Measurements from ENCODE around the gene NEDD4L. TPM values are rescaled to one million over a fixed set of nuclear protein-coding genes. Genes with fewer than 3 reads are reported as not detected.

Gene NEDD4L
- total RNA-seq, 1 experiment from 2014 or later = 57.4 TPM

- ChIA-PET POLR2A (ENCODE audit: unreplicated experiment) (no interaction called here), CTCF (no interaction called here)
- H3K9me2 ChIP-seq (ENCODE audit: insufficient read depth) = no peaks in the 10 kb centered on the region
- no peak overlapping the region for H3K4me2 ChIP-seq
- no peaks in the 10 kb centered on the region for H3F3A ChIP-seq (ENCODE audit: insufficient read depth, low read depth)
- DNase-seq = no peak
- H3K79me2 ChIP-seq (ENCODE audit: low read depth) = peaks cover 88% of the 10 kb centered on the region
- BruUV-seq (replicated peaks) = no TSS peak
- no peaks in the 10 kb centered on the region for H3K9me3 ChIP-seq (ENCODE audit: insufficient read depth, low read depth)
- intact Hi-C loops (cut with micrococcal nuclease; ENCODE audit: unreplicated experiment) = no loop called here
- H3K4me1 ChIP-seq (replicated peaks; ENCODE audit: insufficient read depth) = peaks cover 7% of the 10 kb centered on the region; the same call in 1 of the 2 replicates
- no peaks in the 10 kb centered on the region for H3K27me3 ChIP-seq (ENCODE audit: insufficient read depth, low read depth)
- no peak overlapping the region for H2AFZ ChIP-seq
- H3K4me3 ChIP-seq = no peak overlapping the region
- H3K27ac ChIP-seq = no peak overlapping the region
- TF ChIP-seq CTCF (conservative IDR thresholded peaks at IDR 0.05) = no peak
- TF ChIP-seq EZH2 (IDR thresholded peaks at IDR 0.05; ENCODE audit: low read depth) = no peak
- H4K20me1 ChIP-seq (ENCODE audit: insufficient read depth) = no peaks in the 10 kb centered on the region; the same call in 1 of the 2 replicates
- H3K36me3 ChIP-seq (ENCODE audit: low read depth) = no peaks in the 10 kb centered on the region
These were observed 99.4 kb downstream of the NEDD4L start for GRCh38 chr18:58143386-58143785.

GRCh38 chr18:58144106-58144505, 100.1 kb downstream of the NEDD4L start:
- H3K27ac ChIP-seq = no peak overlapping the region
- ChIA-PET POLR2A (ENCODE audit: unreplicated experiment) (no interaction called here), CTCF (no interaction called here)
- no peaks in the 10 kb centered on the region for H3K9me3 ChIP-seq (ENCODE audit: insufficient read depth, low read depth)
- peaks cover 86% of the 10 kb centered on the region for H3K79me2 ChIP-seq (ENCODE audit: low read depth)
- no peaks in the 10 kb centered on the region; the same call in 1 of the 2 replicates for H4K20me1 ChIP-seq (ENCODE audit: insufficient read depth)
- H2AFZ ChIP-seq = no peak overlapping the region
- no peak overlapping the region for H3K4me2 ChIP-seq
- no peak for DNase-seq
- no peaks in the 10 kb centered on the region for H3K9me2 ChIP-seq (ENCODE audit: insufficient read depth)
- H3K4me1 ChIP-seq (replicated peaks; ENCODE audit: insufficient read depth) = peaks cover 13% of the 10 kb centered on the region; the same call in 1 of the 2 replicates
- intact Hi-C loops (cut with micrococcal nuclease; ENCODE audit: unreplicated experiment) = no loop called here
- TF ChIP-seq CTCF (conservative IDR thresholded peaks at IDR 0.05) = no peak
- no peak for TF ChIP-seq EZH2 (IDR thresholded peaks at IDR 0.05; ENCODE audit: low read depth)
- no TSS peak for BruUV-seq (replicated peaks)
- H3F3A ChIP-seq (ENCODE audit: insufficient read depth, low read depth) = no peaks in the 10 kb centered on the region
- H3K4me3 ChIP-seq = no peak overlapping the region
- H3K27me3 ChIP-seq (ENCODE audit: insufficient read depth, low read depth) = no peaks in the 10 kb centered on the region
- H3K36me3 ChIP-seq (ENCODE audit: low read depth) = no peaks in the 10 kb centered on the region

DNA sequence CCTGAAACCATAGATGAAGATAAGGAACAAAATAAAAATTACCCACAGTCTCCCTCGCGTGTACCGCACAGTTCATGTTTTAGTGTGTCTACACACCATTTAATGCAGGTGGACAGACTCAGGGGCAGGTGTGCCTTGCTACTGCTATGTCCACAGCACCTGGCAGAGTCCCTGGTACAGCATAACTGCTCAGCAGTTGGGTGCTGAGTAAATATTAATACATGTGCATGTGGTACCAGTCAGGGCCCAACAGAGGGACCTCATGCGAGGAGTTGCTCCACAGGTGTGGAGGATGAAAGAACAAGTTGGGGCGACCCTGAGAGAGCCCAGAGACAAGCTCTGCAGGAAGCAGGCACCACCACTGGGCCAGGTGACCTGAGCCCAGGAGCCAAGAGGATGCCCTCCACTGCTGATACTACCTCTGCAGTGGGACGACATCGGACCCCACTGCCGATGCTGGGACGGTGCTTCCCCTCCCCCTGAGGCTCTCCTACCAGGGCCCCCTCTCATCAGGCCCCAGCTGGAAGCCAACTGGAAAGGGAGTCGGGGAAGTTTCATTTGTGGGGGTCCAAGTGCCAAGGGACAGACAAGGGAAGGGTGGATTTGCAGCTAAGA, 100.8 kb downstream of the NEDD4L start:
- TF ChIP-seq EZH2 (IDR thresholded peaks at IDR 0.05; ENCODE audit: low read depth) (no peak), CTCF (conservative IDR thresholded peaks at IDR 0.05) (no peak)
- H3K79me2 ChIP-seq (ENCODE audit: low read depth) = peaks cover 81% of the 10 kb centered on the region
- no peaks in the 10 kb centered on the region for H3K27me3 ChIP-seq (ENCODE audit: insufficient read depth, low read depth)

More for the DNA sequence above, 100.8 kb downstream of the NEDD4L start:
- H3K4me1 ChIP-seq (replicated peaks; ENCODE audit: insufficient read depth) = peaks cover 12% of the 10 kb centered on the region; the same call in 1 of the 2 replicates
- H3K36me3 ChIP-seq (ENCODE audit: low read depth) = no peaks in the 10 kb centered on the region
- H2AFZ ChIP-seq = no peak overlapping the region
- H4K20me1 ChIP-seq (ENCODE audit: insufficient read depth) = no peaks in the 10 kb centered on the region; the same call in 1 of the 2 replicates
- no peak overlapping the region for H3K4me3 ChIP-seq
- CTCF ChIA-PET = no interaction called here
- no peaks in the 10 kb centered on the region for H3F3A ChIP-seq (ENCODE audit: insufficient read depth, low read depth)
- H3K9me3 ChIP-seq (ENCODE audit: insufficient read depth, low read depth) = no peaks in the 10 kb centered on the region
- no peak overlapping the region for H3K27ac ChIP-seq
- no peak overlapping the region for H3K4me2 ChIP-seq
- H3K9me2 ChIP-seq (ENCODE audit: insufficient read depth) = no peaks in the 10 kb centered on the region
- no peak for DNase-seq
- no TSS peak for BruUV-seq (replicated peaks)
- POLR2A ChIA-PET (ENCODE audit: unreplicated experiment) = no interaction called here
- intact Hi-C loops (cut with micrococcal nuclease; ENCODE audit: unreplicated experiment) = no loop called here

Data from PC-9 (cell line).